Prostate gland (tissue), 2 donors: ENCODE data around the gene NCK1.

Experiments used
- POLR2A ChIP-seq: fragments of 450-650 bp; IDR thresholded peaks from one replicate; pipeline ENCODE4 v1.6.1; 2016; ENCODE audit warnings: antibody characterized with exemption, mild to moderate bottlenecking
- TF ChIP-seq, protein P1 (sequence below), 4 experiments: fragments of 200-600 bp in 2 of 4; fragments of 450-650 bp in 2 of 4; sonication (generic) in 2 of 4; IDR thresholded peaks; 1 replicate in 3 of 4; 2 replicates in 1 of 4; pipeline ENCODE4 v1.5.1; 2016 to 2019; ENCODE audit warnings: antibody characterized with exemption in 4 of 4, mild to moderate bottlenecking in 2 of 4, moderate library complexity in 2 of 4

DNA sequence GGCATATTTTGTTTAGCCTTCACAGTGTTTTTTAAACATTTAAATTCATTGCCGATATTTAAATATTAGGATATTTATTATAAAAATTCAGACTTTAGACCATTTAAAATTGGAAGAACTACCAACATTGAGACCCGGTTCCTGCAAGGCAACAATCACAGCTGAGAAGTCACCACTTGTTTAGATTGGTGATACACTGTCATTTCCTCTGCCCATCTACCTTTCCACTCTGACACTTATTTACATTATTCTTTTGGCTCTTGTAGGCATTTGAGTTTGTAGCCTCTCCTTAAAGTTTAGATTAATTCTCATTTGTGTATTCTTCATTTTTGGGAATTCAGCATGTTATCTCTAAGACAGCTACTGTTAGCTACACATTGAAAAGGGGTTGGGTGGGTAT, 85.5 kb downstream of the NCK1 start:
- no peak for TF ChIP-seq POLR2A
- TF ChIP-seq, protein P1, sequence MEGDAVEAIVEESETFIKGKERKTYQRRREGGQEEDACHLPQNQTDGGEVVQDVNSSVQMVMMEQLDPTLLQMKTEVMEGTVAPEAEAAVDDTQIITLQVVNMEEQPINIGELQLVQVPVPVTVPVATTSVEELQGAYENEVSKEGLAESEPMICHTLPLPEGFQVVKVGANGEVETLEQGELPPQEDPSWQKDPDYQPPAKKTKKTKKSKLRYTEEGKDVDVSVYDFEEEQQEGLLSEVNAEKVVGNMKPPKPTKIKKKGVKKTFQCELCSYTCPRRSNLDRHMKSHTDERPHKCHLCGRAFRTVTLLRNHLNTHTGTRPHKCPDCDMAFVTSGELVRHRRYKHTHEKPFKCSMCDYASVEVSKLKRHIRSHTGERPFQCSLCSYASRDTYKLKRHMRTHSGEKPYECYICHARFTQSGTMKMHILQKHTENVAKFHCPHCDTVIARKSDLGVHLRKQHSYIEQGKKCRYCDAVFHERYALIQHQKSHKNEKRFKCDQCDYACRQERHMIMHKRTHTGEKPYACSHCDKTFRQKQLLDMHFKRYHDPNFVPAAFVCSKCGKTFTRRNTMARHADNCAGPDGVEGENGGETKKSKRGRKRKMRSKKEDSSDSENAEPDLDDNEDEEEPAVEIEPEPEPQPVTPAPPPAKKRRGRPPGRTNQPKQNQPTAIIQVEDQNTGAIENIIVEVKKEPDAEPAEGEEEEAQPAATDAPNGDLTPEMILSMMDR (IDR thresholded peaks at IDR 0.05), result no peak
